GM18526 (cell line): ENCODE results near the gene TXNRD2.

Experiments used
- POLR2A ChIP-seq: IDR thresholded peaks from 3 replicates; pipeline ENCODE4 v1.6.1; 2011; ENCODE audit not compliant: insufficient read length; ENCODE audit errors: extremely low read depth

TXNRD2 gene

GRCh38 chr22:19868773-19869471 lies 72.7 kb downstream of the TXNRD2 start:
- no peak for TF ChIP-seq POLR2A

GRCh38 chr22:19868333-19868732 lies 73.3 kb downstream of the TXNRD2 start:
- TF ChIP-seq POLR2A, result no peak

GRCh38 chr22:19867617-19868016 lies 74.0 kb downstream of the TXNRD2 start:
- TF ChIP-seq POLR2A, result no peak

GRCh38 chr22:19866665-19867009 lies 75.0 kb downstream of the TXNRD2 start:
- TF ChIP-seq POLR2A, result no peak

GRCh38 chr22:19865141-19865829 lies 76.3 kb downstream of the TXNRD2 start:
- TF ChIP-seq POLR2A, result no peak

- no peak for TF ChIP-seq POLR2A
Measured at GRCh38 chr22:19864538-19865106, 77.0 kb downstream of the TXNRD2 start.

GRCh38 chr22:19863571-19863970 lies 78.0 kb downstream of the TXNRD2 start:
- no peak for TF ChIP-seq POLR2A

GRCh38 chr22:19862619-19863246 lies 78.9 kb downstream of the TXNRD2 start:
- no peak for TF ChIP-seq POLR2A

- TF ChIP-seq POLR2A, result no peak
Measured at GRCh38 chr22:19859861-19860510, 81.6 kb downstream of the TXNRD2 start.

GRCh38 chr22:19857382-19857781 lies 84.2 kb downstream of the TXNRD2 start:
- TF ChIP-seq POLR2A, result no peak

- peak; percentile 45 for TF ChIP-seq POLR2A
Measured at GRCh38 chr22:19855504-19856409, 85.9 kb downstream of the TXNRD2 start.

GRCh38 chr22:19854778-19855503 lies 86.7 kb downstream of the TXNRD2 start, which contains the start of the genes GNB1L and RTL10:
TSS of gene GNB1L (minus strand) at chr22:19854874. CDS start at chr22:19821355, 33,519 bp downstream.
TSS of gene RTL10 (minus strand) at chr22:19854874. CDS start at chr22:19852261, 2,613 bp downstream.
- TF ChIP-seq POLR2A, result peak; percentile 95

- no peak for TF ChIP-seq POLR2A
Measured at GRCh38 chr22:19853879-19854777, 87.5 kb downstream of the TXNRD2 start.
